NCI-H1694 (cell line): ENCODE measurements around the gene C9orf78.

ENCODE experiments used
- DNase-seq: peaks from one replicate; lab custom pipeline; 2025; lab: John Stamatoyannopoulos, UW

The C9orf78 gene

DNA sequence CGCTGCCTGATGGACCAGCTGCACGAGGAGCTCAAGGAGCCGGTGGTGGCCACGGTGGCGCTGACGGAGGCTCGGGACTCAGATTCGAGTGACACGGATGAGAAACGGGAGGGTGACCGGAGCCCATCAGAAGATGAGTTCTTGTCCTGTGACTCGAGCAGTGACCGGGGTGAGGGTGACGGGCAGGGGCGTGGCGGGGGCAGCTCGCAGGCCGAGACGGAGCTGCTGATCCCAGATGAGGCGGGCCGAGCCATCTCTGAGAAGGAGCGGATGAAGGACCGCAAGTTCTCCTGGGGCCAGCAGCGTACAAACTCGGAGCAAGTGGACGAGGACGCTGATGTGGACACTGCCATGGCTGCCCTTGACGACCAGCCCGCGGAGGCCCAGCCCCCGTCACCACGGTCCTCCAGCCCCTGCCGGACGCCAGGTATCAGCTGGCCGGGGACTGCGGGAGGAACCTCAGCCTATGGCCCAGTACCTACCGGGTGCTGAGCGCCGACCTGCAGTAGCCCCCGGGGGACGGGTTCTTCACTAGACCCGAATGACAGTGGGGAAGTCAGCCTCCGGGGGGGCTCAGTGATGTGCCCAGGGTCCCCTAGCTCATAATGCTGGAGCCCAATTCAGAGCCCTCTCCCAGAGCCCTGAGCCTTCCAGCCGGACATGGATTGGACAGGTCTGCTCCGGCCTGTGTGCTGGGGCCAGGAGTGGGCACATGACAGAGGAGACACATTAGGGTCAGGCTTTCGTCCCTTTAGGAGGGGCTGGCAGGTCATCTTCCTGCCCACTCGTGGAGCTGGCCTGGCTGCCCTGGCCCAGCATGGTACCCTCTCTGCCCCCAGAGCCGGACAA lies 33.2 kb upstream of the C9orf78 start:
- no peak for DNase-seq

DNA sequence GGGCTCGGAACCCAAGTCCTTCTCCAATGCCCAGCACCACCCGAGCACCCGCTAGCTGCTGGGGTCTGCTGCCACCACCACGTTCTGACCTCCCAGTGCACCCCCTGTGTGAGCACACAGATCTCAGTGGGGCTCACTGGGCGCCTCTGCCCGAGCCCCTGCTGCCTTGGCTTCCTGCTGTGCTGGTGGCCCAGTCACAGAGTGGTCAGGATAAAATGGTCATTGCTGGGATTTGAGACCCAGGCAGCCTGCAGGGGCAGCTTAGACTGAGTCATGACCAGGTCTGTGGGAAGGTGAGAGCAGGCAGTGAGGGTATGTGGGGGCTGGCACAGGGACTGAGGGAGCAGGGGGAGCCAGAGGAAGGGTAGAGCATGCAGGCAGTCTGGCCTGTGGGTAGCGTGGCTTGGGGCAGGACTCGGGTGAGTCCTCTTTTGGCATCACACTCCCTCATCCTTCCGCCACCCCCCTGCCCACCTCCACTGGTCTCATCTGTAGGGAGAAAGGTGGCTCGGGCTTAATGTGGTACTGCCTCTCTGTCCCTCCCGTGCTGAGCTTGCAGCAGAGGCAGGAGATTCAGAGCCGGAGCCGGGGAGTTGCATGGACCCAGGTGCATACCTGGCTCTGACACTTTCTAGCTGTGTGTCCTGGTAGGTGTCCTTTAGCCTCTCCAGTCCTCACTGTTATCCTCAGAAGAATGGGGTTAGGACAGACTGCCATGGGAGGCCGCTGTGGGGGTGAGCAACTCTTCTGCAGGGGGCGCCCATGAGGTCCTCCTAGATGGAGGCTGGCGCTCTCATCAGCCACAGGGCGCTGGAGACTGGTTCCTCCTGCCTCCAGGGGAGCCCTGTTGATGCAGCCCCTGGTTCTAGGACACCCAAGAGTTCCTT lies 32.3 kb upstream of the C9orf78 start:
- DNase-seq = no peak

DNA sequence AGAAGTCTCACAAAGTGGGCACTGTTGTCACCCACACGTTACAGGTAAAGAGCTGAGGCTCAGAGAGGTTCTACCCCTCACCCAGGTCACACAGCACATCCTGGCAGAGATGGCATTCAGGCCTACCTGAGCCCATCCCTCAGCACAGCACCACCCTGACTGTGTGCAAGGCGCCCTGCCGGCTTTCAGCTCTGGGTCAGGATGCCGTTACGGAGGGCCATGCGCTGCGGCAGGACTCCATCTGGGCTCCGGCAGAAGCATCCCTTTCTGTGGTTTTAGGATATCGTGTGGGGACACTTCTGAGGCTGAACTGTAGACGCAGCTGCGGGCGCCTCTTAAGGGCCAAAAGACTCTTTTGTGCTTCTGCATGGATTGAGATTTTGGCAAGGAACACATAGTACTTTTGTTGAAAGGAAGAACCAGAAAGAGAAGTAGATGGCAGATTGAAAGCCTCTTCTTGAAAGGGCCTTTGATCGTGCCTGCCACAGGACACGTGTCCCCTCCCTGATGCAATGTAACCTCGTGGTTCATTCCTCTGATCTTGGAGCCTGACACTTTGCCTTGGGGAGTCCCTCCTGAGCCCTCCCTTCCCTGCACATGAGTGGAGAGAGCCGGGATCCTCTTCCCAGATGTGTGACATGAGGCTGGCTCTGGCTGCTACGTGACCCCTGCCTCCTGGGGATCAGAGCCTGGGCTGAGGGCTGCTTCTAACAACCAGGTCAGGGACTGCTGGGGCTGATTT lies 31.5 kb upstream of the C9orf78 start:
- DNase-seq = no peak

DNA sequence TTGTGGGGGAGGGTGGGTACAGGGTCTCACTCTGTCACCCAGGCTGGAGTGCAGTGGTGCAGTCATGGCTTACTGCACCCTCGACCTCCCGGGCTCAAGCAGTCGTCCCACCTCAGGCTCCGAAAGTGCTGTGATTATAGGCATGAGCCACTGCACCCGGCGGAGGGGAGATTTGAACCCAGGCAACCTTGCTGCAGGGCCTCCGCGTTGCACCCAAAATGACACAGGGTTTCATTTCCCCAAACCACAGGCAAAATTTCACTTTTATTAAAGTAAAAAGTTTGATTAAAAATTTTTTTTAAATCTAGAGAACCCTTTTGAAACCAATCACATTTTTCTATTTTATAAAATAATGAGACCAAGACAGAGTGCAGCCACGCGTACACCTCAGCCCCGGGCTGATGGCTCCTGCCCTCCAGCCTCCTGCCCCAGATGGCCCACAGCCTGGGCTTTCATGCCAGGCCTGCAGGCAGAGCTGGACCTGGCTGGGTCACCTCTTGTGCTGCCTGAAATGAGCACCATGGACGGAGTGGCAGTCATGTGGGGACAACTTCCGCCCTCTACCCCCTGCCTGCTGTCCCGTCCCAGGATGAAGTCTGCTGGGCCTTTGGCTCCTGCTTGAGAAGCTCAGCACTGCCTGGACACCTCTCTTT lies 30.7 kb upstream of the C9orf78 start:
- no peak for DNase-seq

DNA sequence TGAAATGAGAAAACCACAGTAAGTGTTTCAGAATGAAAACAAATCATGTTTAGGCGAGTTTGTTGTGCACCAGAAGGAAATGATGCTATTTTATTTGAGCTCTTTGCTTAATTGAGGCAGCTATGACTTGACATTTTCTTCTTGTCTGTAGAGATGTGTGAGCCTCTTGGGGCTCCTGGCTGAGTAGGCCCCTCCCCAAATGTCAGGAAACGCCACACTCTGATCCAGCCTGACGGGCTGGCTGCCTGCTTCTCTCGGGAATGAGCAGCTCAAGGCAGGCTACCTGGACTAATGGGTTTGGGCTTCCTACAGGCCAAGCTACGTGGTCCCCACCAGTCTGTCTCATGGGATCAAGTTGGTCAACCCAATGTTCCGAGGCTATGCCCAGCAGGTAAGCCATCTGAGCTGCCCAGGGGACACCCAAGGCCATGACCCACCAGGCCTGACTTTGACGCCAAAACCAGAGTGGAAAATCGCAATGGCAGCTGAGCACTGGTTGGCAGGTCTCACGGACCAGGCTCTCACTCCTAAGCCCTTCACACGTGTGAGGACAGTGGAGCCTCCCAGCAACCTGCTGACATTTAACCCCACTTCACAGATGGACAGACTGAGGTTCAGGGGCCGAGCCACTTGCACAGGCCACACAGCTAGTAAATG lies 30.0 kb upstream of the C9orf78 start:
- DNase-seq = no peak

DNA sequence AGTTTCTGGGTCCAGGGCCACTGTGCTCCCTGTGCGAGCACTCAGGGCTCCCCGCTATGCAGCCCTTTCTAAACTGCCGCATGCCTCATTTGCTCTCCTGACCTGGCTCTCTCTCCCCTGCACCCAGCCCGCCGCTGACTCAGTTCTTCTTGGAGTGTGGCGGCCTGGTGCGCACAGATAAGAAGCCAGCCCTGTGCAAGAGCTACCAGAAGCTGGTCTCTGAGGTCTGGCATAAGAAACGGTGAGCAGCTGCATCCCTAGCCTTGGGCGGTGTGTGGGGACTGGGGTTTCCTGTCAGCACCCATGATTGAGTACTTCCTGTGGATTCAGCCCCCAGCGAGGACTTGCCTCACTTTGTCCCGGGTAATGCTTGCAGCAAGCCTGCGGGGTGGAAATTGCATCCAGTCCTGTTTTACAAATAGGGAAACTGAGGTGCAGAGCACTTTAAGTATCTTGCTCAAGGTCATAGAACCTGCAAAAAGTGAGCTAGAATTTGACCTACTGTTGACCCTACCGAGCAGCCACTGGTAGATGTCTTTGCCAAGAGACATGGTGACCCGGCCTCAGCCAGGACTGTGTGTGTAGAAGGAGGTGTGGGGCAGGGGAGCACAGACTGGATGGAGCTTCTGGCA lies 28.1 kb upstream of the C9orf78 start:
- no peak for DNase-seq

DNA sequence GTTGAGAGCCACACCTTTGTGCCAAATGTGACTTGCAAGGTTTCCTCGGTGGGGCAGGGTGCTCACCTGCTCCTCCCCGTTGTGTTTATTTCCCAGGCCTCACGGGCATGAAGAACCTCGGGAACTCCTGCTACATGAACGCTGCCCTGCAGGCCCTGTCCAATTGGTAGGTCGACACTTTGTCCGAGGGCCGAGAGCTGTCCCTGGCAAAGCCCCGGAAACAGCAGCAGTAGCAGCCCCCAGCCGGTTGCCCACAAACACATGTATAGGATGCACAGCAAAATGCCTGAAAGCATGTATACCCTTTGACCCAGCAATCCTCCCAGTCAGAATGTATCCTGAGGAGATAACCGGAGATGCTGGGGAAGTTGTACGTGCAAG lies 26.4 kb upstream of the C9orf78 start:
- DNase-seq = no peak

DNA sequence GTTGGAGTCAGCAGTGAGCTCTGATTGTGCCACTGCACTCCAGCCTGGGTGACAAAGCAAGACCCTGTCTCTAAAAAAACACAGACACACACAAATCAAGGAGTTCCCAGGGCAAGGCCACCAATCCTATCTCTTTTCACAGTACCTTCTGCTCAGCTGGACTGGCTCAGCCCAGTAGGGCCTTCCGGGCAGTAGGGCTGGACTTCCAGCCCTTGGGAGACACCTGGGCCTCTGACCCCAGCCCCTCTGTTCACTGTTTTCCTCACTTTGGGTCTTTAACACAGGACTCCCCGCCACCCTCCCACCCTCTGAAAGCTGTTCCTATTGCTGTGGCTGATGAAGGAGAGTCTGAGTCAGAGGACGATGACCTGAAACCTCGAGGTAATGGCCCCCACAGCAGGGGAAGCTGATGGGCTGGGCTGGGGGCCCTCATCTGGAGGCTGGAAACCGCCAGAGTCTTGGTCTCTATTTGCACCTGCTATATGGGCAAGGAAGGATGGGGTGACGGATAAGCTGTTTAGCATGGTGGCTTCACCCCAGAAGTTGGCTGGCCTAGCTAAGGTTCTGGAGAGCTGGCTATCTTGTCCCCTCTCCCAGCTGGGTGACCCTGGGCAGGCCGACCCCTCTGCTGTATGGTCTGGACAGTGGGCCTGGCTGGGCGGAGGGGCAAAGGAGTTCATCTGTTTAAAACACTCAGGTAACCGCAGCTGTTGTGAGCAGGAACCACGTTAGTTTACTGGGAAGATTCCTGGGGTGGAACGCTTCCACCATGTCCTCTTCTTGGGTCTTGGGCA lies 25.8 kb upstream of the C9orf78 start:
- no peak for DNase-seq

DNA sequence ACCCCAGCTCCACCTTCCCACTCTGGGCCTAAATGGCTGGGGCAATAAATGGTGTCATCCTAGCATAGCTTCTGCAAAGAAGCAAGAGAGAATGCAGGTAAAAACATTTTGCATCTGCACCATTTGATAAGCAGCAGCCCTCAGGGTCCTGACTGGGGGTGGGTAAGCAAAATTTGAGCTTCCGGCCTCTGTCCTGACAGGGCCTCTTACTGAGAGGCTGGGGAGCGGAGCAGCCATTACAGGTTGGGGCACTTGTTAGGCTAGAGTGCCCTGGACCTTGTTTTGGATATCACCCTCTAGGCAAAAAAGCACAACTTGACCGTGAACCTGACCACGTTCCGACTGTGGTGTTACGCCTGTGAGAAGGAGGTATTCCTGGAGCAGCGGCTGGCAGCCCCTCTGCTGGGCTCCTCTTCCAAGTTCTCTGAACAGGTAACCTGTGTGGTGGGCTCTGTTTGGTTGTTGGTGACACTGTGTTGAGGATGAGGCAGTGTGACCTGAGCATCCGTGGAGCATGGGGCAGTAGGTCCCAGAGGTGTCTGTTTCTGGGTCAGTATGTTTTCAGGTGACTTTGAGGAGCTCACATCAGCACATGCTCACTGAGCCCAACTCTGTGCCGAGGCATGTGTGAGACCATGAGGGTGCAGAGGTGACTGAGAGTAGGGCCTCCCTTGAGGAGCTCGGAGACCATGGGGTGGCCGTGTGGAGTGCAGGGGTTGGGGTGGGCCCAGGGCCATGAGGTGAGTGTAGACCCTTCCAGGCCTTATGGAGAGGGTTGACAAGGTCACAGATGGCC lies 23.3 kb upstream of the C9orf78 start:
- DNase-seq = no peak

DNA sequence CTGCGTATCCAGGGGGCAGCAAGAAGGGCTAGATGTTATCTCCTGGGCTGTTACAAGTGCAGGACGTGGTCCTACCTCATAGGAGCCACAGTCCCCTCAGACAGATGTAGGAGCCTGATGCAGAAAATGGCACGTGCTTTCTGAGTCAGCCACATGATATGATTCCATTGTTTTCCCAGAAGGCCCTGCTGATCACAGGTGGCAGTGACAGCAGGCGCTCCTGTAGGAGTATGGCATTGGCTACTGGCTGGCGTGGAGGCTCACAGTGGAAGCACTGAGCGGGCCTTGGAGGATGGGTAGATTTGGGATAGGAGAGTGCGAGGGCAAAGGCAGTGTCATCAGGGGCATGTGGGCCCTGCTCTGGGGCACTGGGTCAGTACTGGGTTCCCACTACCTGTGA lies 22.1 kb upstream of the C9orf78 start:
- no peak for DNase-seq

DNA sequence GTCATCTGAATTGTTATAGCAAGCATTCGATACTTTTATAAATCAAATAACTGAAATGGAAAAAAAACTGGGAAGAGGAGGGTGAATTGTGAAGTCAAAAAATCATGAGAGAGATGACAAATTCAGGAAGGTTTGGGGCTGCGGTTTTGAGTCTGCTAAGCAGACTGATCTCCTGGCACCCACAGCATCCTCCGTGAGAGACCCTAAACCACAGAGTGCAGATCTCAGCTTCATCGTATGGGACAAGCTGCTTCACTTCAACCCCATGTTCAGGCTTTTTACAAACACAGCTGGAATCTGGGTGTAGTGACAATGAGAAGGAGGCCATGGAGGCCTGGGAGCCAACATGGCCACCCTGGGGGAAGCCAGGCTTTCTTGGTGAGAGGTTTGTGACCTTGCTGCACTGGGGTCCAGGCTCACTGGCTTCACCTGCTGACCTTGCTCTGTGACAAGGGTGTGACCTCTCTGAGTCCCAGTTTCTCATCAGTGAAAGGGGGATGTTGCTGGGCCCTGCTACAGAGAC lies 19.6 kb upstream of the C9orf78 start:
- DNase-seq = no peak

DNA sequence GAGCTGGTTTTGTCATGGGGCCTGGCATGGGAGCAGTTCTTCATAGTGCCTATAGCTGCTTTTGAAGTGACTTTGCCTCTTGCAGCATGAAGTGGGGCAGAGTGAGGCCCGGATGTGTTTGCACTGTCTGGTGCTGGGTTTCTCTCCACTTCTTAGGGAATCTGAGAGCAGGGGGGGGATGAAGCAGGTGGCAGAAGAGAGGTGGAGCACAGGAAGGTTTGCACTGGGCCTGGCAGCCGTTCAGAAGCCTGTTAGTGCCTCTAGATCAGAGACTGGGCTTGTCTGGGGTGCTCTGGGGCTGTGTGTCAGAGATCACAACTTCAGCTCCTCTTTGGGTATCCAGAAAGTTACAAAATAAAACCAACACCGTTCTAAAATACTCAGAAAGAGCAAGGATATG lies 18.5 kb upstream of the C9orf78 start:
- DNase-seq = no peak

DNA sequence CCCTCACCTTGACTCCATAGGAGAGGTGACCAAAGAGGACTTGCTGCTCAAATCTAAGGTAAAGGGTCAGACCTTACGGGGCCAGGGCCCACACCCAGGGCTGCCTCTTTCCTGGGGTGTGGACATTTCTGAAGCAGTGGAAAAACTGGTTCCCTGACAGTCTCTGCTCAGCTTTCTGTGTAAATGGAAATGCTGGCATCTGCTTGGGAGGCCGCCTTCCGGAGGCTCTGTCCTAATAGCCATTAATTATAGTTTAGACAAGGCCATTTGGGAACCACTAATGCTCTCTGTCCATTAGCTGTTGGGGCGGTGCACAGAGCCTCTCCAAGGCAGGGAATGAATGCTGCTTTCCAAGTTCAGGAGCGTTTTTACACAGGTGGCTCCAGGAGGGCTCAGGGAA lies 17.5 kb upstream of the C9orf78 start:
- no peak for DNase-seq

DNA sequence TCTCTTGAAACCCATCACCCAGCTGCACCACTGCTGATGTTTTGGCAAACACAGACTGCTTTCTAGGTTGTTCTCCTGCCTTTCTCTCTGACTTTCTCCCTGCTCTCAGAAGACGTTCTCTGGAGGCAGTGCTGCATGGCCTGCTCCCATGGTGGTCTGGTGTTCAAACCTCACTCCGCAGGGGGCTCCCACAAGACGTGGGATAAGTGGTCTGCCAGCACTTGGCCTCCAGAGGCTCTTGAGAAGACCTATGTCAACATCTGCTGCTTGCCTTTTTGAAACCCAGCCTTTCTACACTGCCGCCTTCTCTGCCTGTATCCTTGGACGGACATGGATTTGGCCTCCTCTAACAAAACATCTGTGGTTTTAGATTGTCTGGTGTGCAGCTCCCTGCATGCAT lies 16.7 kb upstream of the C9orf78 start:
- DNase-seq = no peak

DNA sequence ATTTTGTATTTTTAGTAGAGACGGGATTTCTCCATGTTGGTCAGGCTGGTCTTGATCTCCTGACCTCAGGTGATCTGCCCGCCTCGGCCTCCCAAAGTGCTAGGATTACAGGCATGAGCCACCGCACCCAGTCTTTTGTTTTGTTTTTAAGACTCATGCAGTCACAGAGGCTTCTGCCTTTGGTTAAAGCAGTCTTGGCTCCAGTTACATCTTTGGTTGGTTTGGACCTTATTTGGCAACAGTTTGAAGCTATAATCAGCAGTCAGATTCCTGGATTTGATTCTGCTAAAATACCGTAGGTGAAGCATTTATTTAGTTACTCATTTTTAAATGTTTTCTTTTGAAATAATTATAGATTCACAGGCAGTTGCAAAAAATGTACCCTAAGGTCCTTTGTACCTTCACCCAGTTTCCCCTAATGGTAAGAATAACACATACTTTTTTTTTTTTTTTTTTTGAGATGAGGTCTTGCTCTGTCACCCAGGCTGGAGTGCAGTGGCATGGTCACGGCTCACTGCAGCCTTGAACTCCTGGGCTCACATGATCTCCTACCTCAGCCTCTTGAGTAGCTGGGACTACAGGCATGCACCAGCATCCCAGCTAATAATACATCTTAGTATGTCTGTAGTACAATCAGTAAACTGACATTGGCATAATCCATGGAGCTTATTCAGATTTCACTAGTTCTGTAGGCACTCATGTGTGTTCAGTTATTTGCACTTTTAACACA lies 15.9 kb upstream of the C9orf78 start:
- DNase-seq = no peak

DNA sequence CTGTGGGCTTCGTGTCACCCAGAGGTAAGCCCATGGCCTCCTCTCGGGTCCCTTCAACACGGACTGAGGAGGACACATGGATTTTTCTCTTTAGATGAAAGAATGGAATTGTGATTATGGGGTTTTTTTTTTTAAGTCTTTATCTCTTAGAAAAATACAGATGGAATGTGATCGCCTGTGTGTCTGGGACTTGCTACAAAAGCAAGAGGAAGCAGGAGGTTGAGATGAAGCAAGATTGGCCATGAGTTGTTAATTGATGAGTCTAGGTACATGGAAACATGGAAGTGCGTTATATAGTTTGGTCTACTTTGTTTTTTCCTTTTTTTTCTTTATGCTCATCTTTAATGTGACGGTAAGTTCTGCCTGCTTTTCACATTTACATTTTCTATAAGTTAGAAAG lies 14.8 kb upstream of the C9orf78 start:
- DNase-seq = no peak

DNA sequence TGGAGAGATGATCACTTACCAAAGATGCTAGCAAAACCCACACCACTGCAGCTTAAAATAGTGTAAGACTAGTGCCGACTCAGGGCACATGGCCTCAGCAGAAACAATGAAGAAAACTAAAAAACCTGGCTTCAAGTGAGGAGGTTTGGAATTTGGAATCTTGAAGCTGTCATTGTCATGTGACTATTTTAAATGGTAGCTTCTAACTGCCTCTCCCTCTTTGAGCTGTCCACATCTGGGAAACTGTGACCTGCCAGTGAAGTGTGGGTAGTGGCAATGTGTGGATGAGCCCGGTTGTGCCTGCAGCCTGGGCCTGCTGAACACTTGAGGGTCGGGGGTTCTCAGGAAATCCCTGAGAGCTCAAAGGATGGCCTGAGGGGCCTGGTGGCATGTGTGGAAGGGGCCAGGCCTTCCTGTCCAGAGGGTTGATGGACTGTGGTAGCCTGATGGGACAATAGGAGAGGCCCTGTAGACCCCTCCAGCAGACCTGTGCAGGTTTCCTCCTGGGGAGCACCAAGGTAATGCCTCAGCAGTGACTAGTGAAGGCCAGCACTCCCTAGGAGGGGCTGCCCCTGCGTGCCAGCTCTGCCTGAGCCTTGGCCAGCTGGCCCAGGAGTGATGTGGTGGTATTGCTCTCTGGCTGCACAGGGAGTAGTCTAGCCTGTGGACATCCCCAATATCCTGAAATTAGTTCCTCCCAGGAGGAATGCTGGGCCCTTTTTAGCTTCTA lies 13.8 kb upstream of the C9orf78 start:
- DNase-seq = no peak

DNA sequence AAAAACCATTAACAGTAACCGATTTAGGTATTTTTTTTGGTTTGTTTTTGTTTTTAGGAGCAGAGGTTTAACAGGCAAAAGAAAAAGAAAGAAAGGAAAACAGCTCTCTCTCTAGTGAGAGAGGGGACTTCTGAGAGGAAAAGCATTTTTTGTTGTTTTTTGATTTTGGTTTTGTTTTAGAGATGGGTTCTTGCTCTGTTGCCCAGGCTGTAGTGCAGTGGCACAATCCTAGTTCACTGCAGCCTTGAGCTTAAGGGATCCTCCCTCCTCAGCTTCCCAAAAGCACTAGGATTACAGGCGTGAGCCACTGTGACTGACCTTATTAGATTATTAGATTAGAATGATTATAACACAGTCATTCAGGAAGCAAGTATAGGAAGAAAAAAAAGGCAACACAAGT lies 10.3 kb upstream of the C9orf78 start:
- DNase-seq = no peak
